CD14-positive monocyte (primary cell): ENCODE measurements around the gene BCOR. TPM values are rescaled to one million over a fixed set of nuclear protein-coding genes. Genes with fewer than 3 reads are reported as not detected.

Experiments
- DNase-seq, 3 donors: peaks; one replicate each; pipeline ENCODE4 v3.0.0-alpha.2; 2011 to 2022
- H2AFZ ChIP-seq: 2 replicates; pipeline ENCODE4 v1.6.0; 2012; ENCODE audit warnings: mild to moderate bottlenecking, low read depth, low read length, inconsistent platforms; ENCODE audit not compliant: insufficient read depth, poor library complexity, severe bottlenecking
- H3K27ac ChIP-seq, 2 donors: 1 replicate in 1 of 2; 2 replicates in 1 of 2; pipeline ENCODE4 v1.5.1; 2012 to 2013; ENCODE audit warnings: low read length in 2 of 2, control low read depth in 1 of 2, inconsistent platforms in 1 of 2, low read depth in 1 of 2, mild to moderate bottlenecking in 1 of 2
- H3K27me3 ChIP-seq, 2 donors: one replicate each; pipeline versions ENCODE4 v1.6.0 to v1.6.1; 2011 to 2013; ENCODE audit warnings: low read length in 2 of 2; ENCODE audit not compliant: control insufficient read depth in 2 of 2, insufficient read depth in 2 of 2
- H3K36me3 ChIP-seq, 2 donors: replicated peaks in 1 of 2; 1 replicate in 1 of 2; 2 replicates in 1 of 2; pipeline versions ENCODE4 v1.5.1 to v1.6.1; 2012 to 2013; ENCODE audit warnings: low read length in 2 of 2, control low read depth in 1 of 2, inconsistent platforms in 1 of 2, mild to moderate bottlenecking in 1 of 2; ENCODE audit not compliant: insufficient read depth in 2 of 2, control insufficient read depth in 1 of 2
- H3K4me1 ChIP-seq, 2 donors: 1 replicate in 1 of 2; 2 replicates in 1 of 2; pipeline versions ENCODE4 v1.5.1 to v1.6.1; 2012 to 2013; ENCODE audit warnings: low read length in 2 of 2, control low read depth in 1 of 2, inconsistent platforms in 1 of 2, mild to moderate bottlenecking in 1 of 2, moderate library complexity in 1 of 2; ENCODE audit not compliant: insufficient read depth in 2 of 2, control insufficient read depth in 1 of 2
- H3K4me2 ChIP-seq: replicated peaks from 2 replicates; pipeline ENCODE3; 2012; ENCODE audit warnings: low read length, moderate library complexity, mild to moderate bottlenecking; ENCODE audit not compliant: poor library complexity, severe bottlenecking; ENCODE audit errors: extremely low read depth
- H3K4me3 ChIP-seq, 3 experiments: fragments of 200-600 bp in 1 of 3; sonication (generic) in 1 of 3; replicated peaks in 1 of 3; 1 replicate in 2 of 3; 2 replicates in 1 of 3; pipeline ENCODE4 v1.5.1; 2011 to 2013; ENCODE audit warnings: low read length in 3 of 3, mild to moderate bottlenecking in 3 of 3, control low read depth in 2 of 3, low read depth in 2 of 3, inconsistent platforms in 1 of 3, moderate library complexity in 1 of 3
- H3K79me2 ChIP-seq: 2 replicates; pipeline ENCODE4 v1.6.0; 2012; ENCODE audit warnings: mild to moderate bottlenecking, control low read depth, inconsistent platforms, low read length, moderate library complexity; ENCODE audit not compliant: insufficient read depth
- H3K9ac ChIP-seq: 2 replicates; pipeline ENCODE4 v1.6.0; 2017; ENCODE audit warnings: low read length, mild to moderate bottlenecking; ENCODE audit not compliant: insufficient read depth, poor library complexity, severe bottlenecking
- H3K9me3 ChIP-seq, 2 donors: replicated peaks in 1 of 2; 1 replicate in 1 of 2; 2 replicates in 1 of 2; pipeline versions ENCODE4 v1.5.1 to v1.6.1; 2012 to 2013; ENCODE audit warnings: low read length in 2 of 2, control low read depth in 1 of 2; ENCODE audit not compliant: control insufficient read depth in 1 of 2, insufficient read depth in 1 of 2
- H4K20me1 ChIP-seq: 2 replicates; pipeline ENCODE4 v1.6.0; 2012; ENCODE audit warnings: mild to moderate bottlenecking, low read length, control low read depth, moderate library complexity; ENCODE audit not compliant: insufficient read depth
- H3K27ac Mint-ChIP-seq, 7 donors: one replicate each; pipeline ENCODE4 v1.8.0; 2020; ENCODE audit warnings: mild to moderate bottlenecking in 7 of 7, mixed read lengths in 7 of 7, moderate library complexity in 6 of 7, inconsistent platforms in 2 of 7
- H3K27me3 Mint-ChIP-seq, 3 donors: one replicate each; pipeline ENCODE4 v1.8.0; 2021 to 2022; ENCODE audit warnings: low read depth in 3 of 3, mild to moderate bottlenecking in 3 of 3, mixed read lengths in 3 of 3, moderate library complexity in 3 of 3, inconsistent platforms in 1 of 3
- H3K36me3 Mint-ChIP-seq, 2 donors: one replicate each; pipeline ENCODE4 v1.8.0; 2020; ENCODE audit warnings: mixed read lengths in 2 of 2, inconsistent platforms in 1 of 2, mild to moderate bottlenecking in 1 of 2
- H3K4me1 Mint-ChIP-seq: one replicate; pipeline ENCODE4 v1.8.0; 2020; ENCODE audit warnings: mild to moderate bottlenecking, mixed read lengths
- H3K4me3 Mint-ChIP-seq, 2 donors: one replicate each; pipeline ENCODE4 v1.8.0; 2020; ENCODE audit warnings: mild to moderate bottlenecking in 2 of 2, mixed read lengths in 2 of 2, moderate library complexity in 1 of 2
- H3K9me3 Mint-ChIP-seq, 7 donors: one replicate each; pipeline ENCODE4 v1.8.0; 2020 to 2022; ENCODE audit warnings: mixed read lengths in 7 of 7, mild to moderate bottlenecking in 6 of 7, moderate library complexity in 6 of 7, inconsistent platforms in 2 of 7
- WGBS: methylation state at CpG from one replicate; pipeline ENCODE4 v1.1.5; 2013; ENCODE audit warnings: missing lambda C conversion rate; ENCODE audit not compliant: insufficient coverage; 5-methylcytosine and 5-hydroxymethylcytosine counted together
- intact Hi-C, 2 donors: fragments of 100-400 bp; cut with micrococcal nuclease; formaldehyde crosslinking; loops; one replicate each; pipeline versions ENCODE4 v1.15.0 to v1.15.1; 2023
- polyA plus RNA-seq, 3 donors: library from polyadenylated mRNA; depleted of rRNA in 1 of 3; unstranded in 2 of 3; stranded (reverse) in 1 of 3; fragments of 300-500 nt in 2 of 3; fragments of >200 nt in 1 of 3; fragmentation: Illumina TruSeq in 2 of 3; gene quantifications; 1 replicate in 2 of 3; 2 replicates in 1 of 3; pipeline ENCODE4 v1.2.3, GENCODE V29; 2012 to 2021
- TF ChIP-seq, protein P1 (sequence below): fragments of 200-600 bp; IDR thresholded peaks from one replicate; pipeline ENCODE4 v1.8.0; 2022; ENCODE audit warnings: antibody characterized with exemption, mild to moderate bottlenecking

The BCOR gene
- polyA plus RNA-seq, 3 donors, result 1.1 to 8.2 (median 2.6) TPM

DNA sequence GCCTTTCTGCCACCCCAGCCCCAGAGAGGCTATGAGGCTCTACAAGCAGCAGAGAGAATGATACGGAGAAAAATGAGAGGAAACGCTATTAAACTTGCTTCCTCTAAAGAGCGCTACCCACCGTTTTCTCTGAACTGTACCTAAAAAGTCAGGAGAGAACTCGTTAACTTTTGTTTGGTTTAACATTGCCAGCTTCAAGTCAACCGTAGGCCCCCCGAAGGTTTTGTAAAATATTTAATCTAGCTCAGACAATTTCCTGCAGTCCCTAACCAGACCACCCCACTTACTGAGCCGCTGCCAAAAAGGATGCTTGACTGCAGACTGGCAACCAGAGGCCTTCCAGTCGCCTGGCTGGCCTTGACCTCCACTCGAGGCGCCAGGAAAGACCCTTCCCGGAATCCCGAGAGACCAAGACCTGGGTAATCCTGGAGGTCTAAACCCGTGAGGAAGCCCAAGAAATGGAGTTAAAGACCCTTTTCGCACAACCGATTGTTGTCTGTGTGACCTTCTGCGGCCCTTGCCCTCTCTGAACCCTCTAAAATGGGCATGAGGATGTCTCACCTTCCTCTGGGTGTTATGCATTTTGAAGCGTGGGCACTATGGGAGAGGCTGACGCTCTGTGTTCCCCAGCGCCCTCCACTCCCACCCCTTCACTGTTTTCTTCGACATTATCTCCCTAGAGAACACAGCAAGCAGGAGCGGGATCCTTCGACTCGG lies 86.3 kb downstream of the BCOR start:
- peak overlapping the region in 1 of 7 donors; percentile 30 for H3K27ac Mint-ChIP-seq
- Histone ChIP-seq H3K4me3 (no peak overlapping the region), H3K79me2 (no peaks in the 10 kb centered on the region), H3K27ac (no peak overlapping the region), H3K27me3 (peaks cover 38 to 63% of the 10 kb centered on the region in 2 donors), H3K36me3 (no peaks in the 10 kb centered on the region), H3K4me2 (no peak overlapping the region), H4K20me1 (no peaks in the 10 kb centered on the region), H3K4me1 (peaks cover 56 to 62% of the 10 kb centered on the region in 2 donors), H3K9ac (no peak overlapping the region), H3K9me3 (peaks cover 4 to 48% of the 10 kb centered on the region in 2 donors), H2AFZ (no peak overlapping the region)
- H3K9me3 Mint-ChIP-seq, result peaks cover 0 to 52% (median 32%) of the 10 kb centered on the region in 7 donors
- intact Hi-C loops, result loop anchor here (5.0 to 10.0 kb wide), 4 partner anchors 73 to 163 kb away; partner anchors contain the start of gene BCOR (in 1 of the 2)
- TF ChIP-seq, protein P1, sequence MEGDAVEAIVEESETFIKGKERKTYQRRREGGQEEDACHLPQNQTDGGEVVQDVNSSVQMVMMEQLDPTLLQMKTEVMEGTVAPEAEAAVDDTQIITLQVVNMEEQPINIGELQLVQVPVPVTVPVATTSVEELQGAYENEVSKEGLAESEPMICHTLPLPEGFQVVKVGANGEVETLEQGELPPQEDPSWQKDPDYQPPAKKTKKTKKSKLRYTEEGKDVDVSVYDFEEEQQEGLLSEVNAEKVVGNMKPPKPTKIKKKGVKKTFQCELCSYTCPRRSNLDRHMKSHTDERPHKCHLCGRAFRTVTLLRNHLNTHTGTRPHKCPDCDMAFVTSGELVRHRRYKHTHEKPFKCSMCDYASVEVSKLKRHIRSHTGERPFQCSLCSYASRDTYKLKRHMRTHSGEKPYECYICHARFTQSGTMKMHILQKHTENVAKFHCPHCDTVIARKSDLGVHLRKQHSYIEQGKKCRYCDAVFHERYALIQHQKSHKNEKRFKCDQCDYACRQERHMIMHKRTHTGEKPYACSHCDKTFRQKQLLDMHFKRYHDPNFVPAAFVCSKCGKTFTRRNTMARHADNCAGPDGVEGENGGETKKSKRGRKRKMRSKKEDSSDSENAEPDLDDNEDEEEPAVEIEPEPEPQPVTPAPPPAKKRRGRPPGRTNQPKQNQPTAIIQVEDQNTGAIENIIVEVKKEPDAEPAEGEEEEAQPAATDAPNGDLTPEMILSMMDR, result no peak
- peaks cover 47% of the 10 kb centered on the region for H3K4me1 Mint-ChIP-seq
- H3K36me3 Mint-ChIP-seq, result peaks cover 3% of the 10 kb centered on the region in 2 donors
- 13% methylated on average over 9 of the region's 24 CpGs for WGBS
- H3K4me3 Mint-ChIP-seq, result peak overlapping the region in 1 of 2 donors; percentile 89
- DNase-seq, result no peak
- peaks cover 54 to 89% (median 66%) of the 10 kb centered on the region in 3 donors for H3K27me3 Mint-ChIP-seq

DNA sequence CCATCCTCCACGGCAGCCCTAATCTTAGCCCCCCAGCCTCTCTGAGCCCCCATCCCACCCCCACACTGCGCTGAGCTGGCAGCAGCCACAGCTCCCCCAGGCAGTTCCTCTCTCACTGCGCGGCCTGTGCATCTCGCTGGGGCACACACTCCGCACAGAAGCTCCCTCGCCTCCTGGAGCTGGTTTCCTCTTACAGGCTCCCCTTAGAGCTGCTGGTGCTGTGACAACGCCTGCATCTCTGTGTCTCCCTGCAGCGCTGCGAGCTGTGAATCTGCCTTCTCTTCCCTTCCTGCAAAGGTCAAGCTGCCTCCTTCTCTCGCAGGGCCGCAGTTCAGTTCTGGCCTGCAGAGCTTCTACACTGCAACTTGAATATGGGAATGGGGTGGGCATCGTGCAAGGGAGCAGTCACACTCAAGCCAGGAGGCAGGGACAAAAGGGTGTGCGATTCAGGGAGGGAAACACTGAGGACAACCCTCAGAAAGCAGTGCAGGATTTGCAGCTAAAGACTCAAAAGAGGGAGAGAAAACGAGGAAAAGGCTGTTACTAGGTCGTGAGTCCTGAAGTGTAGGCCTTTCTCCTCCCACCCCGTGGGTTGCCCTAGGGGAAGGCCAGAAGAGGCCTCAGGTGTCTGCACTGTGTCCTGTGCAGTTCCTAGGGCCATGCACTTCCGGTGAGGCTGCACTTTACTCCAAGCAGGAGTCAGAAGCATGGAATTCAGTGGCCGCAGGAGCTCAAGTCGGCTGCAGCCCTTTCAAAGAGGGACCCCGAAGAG lies 87.0 kb downstream of the BCOR start:
- Mint-ChIP-seq H3K36me3 (peaks cover 3% of the 10 kb centered on the region in 2 donors), H3K9me3 (peaks cover 0 to 50% (median 30%) of the 10 kb centered on the region in 7 donors), H3K27me3 (peaks cover 59 to 84% (median 74%) of the 10 kb centered on the region in 3 donors), H3K4me1 (peaks cover 51% of the 10 kb centered on the region), H3K4me3 (peak overlapping the region in 1 of 2 donors; percentile 84), H3K27ac (no peak overlapping the region)
- no peaks in the 10 kb centered on the region for H4K20me1 ChIP-seq
- H3K27ac ChIP-seq, result no peak overlapping the region
- H3K4me1 ChIP-seq, result peaks cover 62 to 70% of the 10 kb centered on the region in 2 donors
- H3K27me3 ChIP-seq, result peaks cover 42 to 70% of the 10 kb centered on the region in 2 donors
- TF ChIP-seq, protein P1, result no peak
- H2AFZ ChIP-seq, result no peak overlapping the region
- 29% methylated on average over 4 of the region's 21 CpGs for WGBS
- no peak overlapping the region for H3K4me3 ChIP-seq
- H3K36me3 ChIP-seq, result no peaks in the 10 kb centered on the region
- H3K79me2 ChIP-seq, result no peaks in the 10 kb centered on the region
- peaks cover 0 to 43% of the 10 kb centered on the region in 2 donors for H3K9me3 ChIP-seq
- no peak overlapping the region for H3K9ac ChIP-seq
- no peak overlapping the region for H3K4me2 ChIP-seq
- intact Hi-C loops, result loop anchor here (5.0 to 10.0 kb wide), 4 partner anchors 74 to 164 kb away; partner anchors contain the start of gene BCOR (in 1 of the 2)
- peak in 1 of 3 donors; percentile 12 for DNase-seq
